Superior temporal gyrus (tissue), 1 donor: Measurements from ENCODE around the gene ZNF577.

Experiments used
- DNase-seq: peaks from one replicate; pipeline ENCODE4 v3.0.0-alpha.2; 2016; ENCODE audit errors: extremely low spot score

The ZNF577 gene

GRCh38 chr19:51861870-51862622 is 25.7 kb downstream of the ZNF577 start:
- no peak for DNase-seq

GRCh38 chr19:51837145-51837544 is 50.6 kb downstream of the ZNF577 start:
- no peak for DNase-seq

DNA sequence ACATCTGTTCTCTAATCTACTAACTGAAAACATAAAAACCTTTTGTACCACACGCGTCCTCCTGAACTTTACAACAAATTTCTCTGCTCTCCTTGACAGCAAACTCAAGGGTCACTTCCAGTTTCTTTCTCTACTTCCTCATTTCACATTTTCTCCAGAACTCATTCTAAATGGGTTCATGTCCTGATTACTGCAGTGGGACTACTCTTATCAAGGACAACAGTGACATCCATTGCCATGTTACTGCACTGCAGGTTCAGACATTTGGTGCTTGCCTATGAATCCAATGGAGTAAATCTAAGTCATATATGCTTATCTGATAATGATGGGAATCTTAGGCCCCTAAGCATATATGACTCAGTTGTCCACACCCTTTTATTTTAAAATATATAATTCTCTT is 57.5 kb downstream of the ZNF577 start:
- peak; percentile 15 for DNase-seq

GRCh38 chr19:51824281-51825005 is 63.3 kb downstream of the ZNF577 start:
- no peak for DNase-seq

- DNase-seq, result no peak
These were observed 64.8 kb downstream of the ZNF577 start for GRCh38 chr19:51822946-51823345.

GRCh38 chr19:51822325-51822724 is 65.4 kb downstream of the ZNF577 start:
- DNase-seq, result no peak

DNA sequence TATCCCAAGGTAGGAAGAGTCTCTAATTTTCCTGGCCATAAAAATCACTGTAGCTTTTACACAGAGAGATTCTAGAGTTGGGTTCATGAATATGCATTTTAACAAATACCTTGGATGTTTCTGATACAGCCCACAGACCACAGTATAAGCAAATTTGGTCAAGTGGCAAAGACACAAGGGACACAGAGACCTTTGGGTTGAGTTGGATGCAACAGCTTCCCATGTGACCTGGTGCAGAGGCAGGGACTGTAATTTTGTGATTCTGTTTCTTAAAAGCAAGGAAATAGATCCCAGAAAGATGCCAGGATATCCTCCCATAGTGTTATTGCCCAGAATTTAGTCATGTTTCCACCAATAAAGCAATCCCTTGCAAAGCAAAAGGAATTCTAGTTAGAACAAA is 65.8 kb downstream of the ZNF577 start:
- DNase-seq, result no peak

GRCh38 chr19:51821456-51821855 is 66.3 kb downstream of the ZNF577 start:
- no peak for DNase-seq
